Measurements from ENCODE around the gene WNK3.

The WNK3 gene

GRCh38 chrX:54194982-54195588 is 162.8 kb downstream of the WNK3 start:
- TF ChIP-seq GATA1 (IDR thresholded peaks at IDR 0.05; ENCODE audit: low read depth, low read length) = no peak
- no peak for TF ChIP-seq POLR2A (IDR thresholded peaks at IDR 0.05; ENCODE audit: low read length)
- no peak for DNase-seq

GRCh38 chrX:54193085-54193821 is 164.6 kb downstream of the WNK3 start:
- TF ChIP-seq GATA1 (IDR thresholded peaks at IDR 0.05; ENCODE audit: low read depth, low read length) = no peak
- no peak for DNase-seq

- no peak for DNase-seq
- TF ChIP-seq POLR2A (IDR thresholded peaks at IDR 0.05; ENCODE audit: low read length) (no peak), GATA1 (IDR thresholded peaks at IDR 0.05; ENCODE audit: low read depth, low read length) (no peak)
Observed at GRCh38 chrX:54184474-54184873, 173.4 kb downstream of the WNK3 start.

GRCh38 chrX:54182864-54183613 is 174.8 kb downstream of the WNK3 start, which contains the start of gene FAM120C:
Gene FAM120C (minus strand): TSS chrX:54183254. CDS start chrX:54183198, 56 bp downstream.
- TF ChIP-seq GATA1 (IDR thresholded peaks at IDR 0.05; ENCODE audit: low read depth, low read length) (no peak), POLR2A (IDR thresholded peaks at IDR 0.05; ENCODE audit: low read length) (peak; percentile 12)
- DNase-seq = peak; percentile 78 to 81

- no peak for TF ChIP-seq GATA1 (IDR thresholded peaks at IDR 0.05; ENCODE audit: low read depth, low read length)
- TF ChIP-seq POLR2A (IDR thresholded peaks at IDR 0.05; ENCODE audit: low read length) = peak; percentile 50
Observed at GRCh38 chrX:54182194-54182863, 175.5 kb downstream of the WNK3 start.

GRCh38 chrX:54181202-54181953 is 176.5 kb downstream of the WNK3 start:
- peak in 1 of 2 experiments; percentile 15 for DNase-seq
- TF ChIP-seq GATA1 (IDR thresholded peaks at IDR 0.05; ENCODE audit: low read depth, low read length) (no peak), POLR2A (IDR thresholded peaks at IDR 0.05; ENCODE audit: low read length) (no peak)

More at GRCh38 chrX:54182194-54182863, 175.5 kb downstream of the WNK3 start:
- peak; percentile 48 to 57 for DNase-seq

GRCh38 chrX:54180403-54180802 is 177.4 kb downstream of the WNK3 start:
- no peak for DNase-seq
- TF ChIP-seq GATA1 (IDR thresholded peaks at IDR 0.05; ENCODE audit: low read depth, low read length) (no peak), POLR2A (IDR thresholded peaks at IDR 0.05; ENCODE audit: low read length) (no peak)

- DNase-seq = peak in 1 of 2 experiments; percentile 1
- TF ChIP-seq POLR2A (IDR thresholded peaks at IDR 0.05; ENCODE audit: low read length) = no peak
- no peak for TF ChIP-seq GATA1 (IDR thresholded peaks at IDR 0.05; ENCODE audit: low read depth, low read length)
Observed at GRCh38 chrX:54178100-54178940, 179.5 kb downstream of the WNK3 start.

GRCh38 chrX:54177306-54177705 is 180.5 kb downstream of the WNK3 start:
- TF ChIP-seq POLR2A (IDR thresholded peaks at IDR 0.05; ENCODE audit: low read length) = no peak
- TF ChIP-seq GATA1 (IDR thresholded peaks at IDR 0.05; ENCODE audit: low read depth, low read length) = no peak
- no peak for DNase-seq

GRCh38 chrX:54173791-54174190 is 184.1 kb downstream of the WNK3 start:
- DNase-seq = no peak
- TF ChIP-seq POLR2A (IDR thresholded peaks at IDR 0.05; ENCODE audit: low read length) = no peak
- TF ChIP-seq GATA1 (IDR thresholded peaks at IDR 0.05; ENCODE audit: low read depth, low read length) = no peak

- TF ChIP-seq POLR2A (IDR thresholded peaks at IDR 0.05; ENCODE audit: low read length) (no peak), GATA1 (IDR thresholded peaks at IDR 0.05; ENCODE audit: low read depth, low read length) (no peak)
- no peak for DNase-seq
Observed at GRCh38 chrX:54172455-54172854, 185.4 kb downstream of the WNK3 start.

GRCh38 chrX:54171527-54172250 is 186.2 kb downstream of the WNK3 start:
- no peak for DNase-seq
- no peak for TF ChIP-seq GATA1 (IDR thresholded peaks at IDR 0.05; ENCODE audit: low read depth, low read length)
- TF ChIP-seq POLR2A (IDR thresholded peaks at IDR 0.05; ENCODE audit: low read length) = no peak
